Measurements from ENCODE around the gene CAMK4.

Gene CAMK4

DNA sequence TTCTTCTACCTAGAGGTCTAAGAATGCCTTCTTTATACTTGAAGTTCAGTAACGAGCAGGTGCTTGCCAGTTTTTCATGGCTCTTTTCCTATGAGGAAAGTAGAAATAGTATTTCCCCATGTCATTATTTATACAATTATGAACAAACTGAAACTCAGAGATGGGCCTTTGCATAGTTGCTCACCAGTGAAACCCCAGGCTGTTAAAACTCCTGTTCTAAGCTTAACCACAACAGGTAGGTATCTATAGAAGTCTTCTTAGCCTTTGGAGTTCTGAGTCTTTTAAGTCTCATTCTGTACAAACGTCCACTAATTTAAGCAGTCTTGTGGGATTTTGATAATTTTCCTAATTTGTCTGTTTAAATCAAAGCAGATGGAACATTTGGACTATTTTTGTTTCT is 198.1 kb downstream of the CAMK4 start:
- DNase-seq (ENCODE audit: low spot score), result no peak
- ChIA-PET CTCF (no interaction called here), POLR2A (ENCODE audit: low non-redundant PET) (no interaction called here)
- no peak for TF ChIP-seq CTCF (conservative IDR thresholded peaks at IDR 0.05; ENCODE audit: low read depth)
- no peak overlapping the region for H3K27ac ChIP-seq

- POLR2A ChIA-PET (ENCODE audit: low non-redundant PET), result no interaction called here
- DNase-seq (ENCODE audit: low spot score), result no peak
- H3K27ac ChIP-seq, result no peak overlapping the region
- CTCF ChIA-PET, result no interaction called here
- no peak for TF ChIP-seq CTCF (conservative IDR thresholded peaks at IDR 0.05; ENCODE audit: low read depth)
These were observed 198.8 kb downstream of the CAMK4 start for GRCh38 chr5:111422747-111423720.

- H3K27ac ChIP-seq, result no peak overlapping the region
- DNase-seq (ENCODE audit: low spot score), result no peak
- CTCF ChIA-PET, result interaction anchor here (0.6 kb wide), 1 partner anchor 982 kb away, joined by 3 read pairs; no protein-coding TSS in a partner anchor
- POLR2A ChIA-PET (ENCODE audit: low non-redundant PET), result no interaction called here
- no peak for TF ChIP-seq CTCF (conservative IDR thresholded peaks at IDR 0.05; ENCODE audit: low read depth)
These were observed 201.0 kb downstream of the CAMK4 start for GRCh38 chr5:111425205-111425604.

- no peak for DNase-seq (ENCODE audit: low spot score)
- POLR2A ChIA-PET (ENCODE audit: low non-redundant PET), result no interaction called here
- CTCF ChIA-PET, result no interaction called here
- no peak for TF ChIP-seq CTCF (conservative IDR thresholded peaks at IDR 0.05; ENCODE audit: low read depth)
- no peak overlapping the region for H3K27ac ChIP-seq
These were observed 203.6 kb downstream of the CAMK4 start for GRCh38 chr5:111427762-111428161.

DNA sequence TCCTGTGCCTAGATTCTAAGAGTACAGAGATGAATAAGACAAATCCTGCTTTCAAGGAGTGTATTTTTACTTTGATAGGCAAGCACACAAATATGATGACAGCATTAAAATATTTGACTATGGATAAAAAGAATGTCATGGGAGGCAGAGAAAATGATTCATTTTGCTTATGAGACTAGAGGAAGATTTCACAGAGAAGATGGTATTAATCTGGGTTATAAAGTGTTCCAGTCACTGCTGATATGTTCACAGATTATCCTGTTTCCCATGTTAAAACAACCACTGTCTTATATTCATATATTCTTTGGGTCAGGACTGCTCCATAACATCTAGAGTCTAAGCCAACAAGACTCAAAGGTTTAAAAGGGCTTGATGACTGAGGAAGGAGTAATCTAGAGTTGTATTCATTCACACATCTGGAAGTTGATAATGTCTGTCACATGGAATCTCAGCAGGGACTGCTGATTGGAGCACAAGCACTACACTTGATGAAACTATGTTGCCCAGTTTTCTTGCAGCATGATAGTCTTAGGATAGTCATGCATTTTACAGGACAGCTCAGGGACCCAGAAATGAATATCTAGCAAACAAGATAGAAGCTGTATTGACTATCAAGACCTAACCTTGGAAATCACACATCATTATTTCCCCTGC is 208.8 kb downstream of the CAMK4 start:
- no peak for DNase-seq (ENCODE audit: low spot score)
- ChIA-PET POLR2A (ENCODE audit: low non-redundant PET) (no interaction called here), CTCF (interaction anchor here (0.6 kb wide), 2 partner anchors 21 to 706 kb away, joined by 3 to 4 read pairs; no protein-coding TSS in a partner anchor)
- H3K27ac ChIP-seq, result no peak overlapping the region
- TF ChIP-seq CTCF (conservative IDR thresholded peaks at IDR 0.05; ENCODE audit: low read depth), result no peak

DNA sequence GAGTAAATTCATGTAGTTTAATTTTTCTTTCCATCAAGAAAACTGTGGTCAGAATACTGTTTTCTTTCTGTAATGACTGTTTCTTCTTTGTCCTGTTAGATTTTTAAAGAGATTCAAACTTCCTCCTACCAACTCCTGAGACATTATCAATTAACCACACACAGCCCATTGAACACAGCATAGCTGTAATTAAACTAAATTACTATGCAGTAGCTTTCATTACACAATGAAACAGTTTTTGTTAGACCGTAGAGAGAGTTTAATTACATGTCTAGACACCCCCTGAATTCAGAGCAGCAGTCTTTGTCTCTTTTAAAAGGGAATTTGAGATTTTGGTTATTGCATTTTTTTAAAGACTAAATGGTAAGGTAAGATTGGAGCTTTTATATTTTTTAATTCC is 210.6 kb downstream of the CAMK4 start:
- POLR2A ChIA-PET (ENCODE audit: low non-redundant PET), result no interaction called here
- DNase-seq (ENCODE audit: low spot score), result no peak
- H3K27ac ChIP-seq, result no peak overlapping the region
- no peak for TF ChIP-seq CTCF (conservative IDR thresholded peaks at IDR 0.05; ENCODE audit: low read depth)
- CTCF ChIA-PET, result interaction anchor here (0.5 to 0.6 kb wide), 4 partner anchors 8 to 998 kb away, joined by 3 to 4 read pairs (median 3); no protein-coding TSS in a partner anchor
